ENCODE data around the gene ANAPC2.

Gene ANAPC2

GRCh38 chr9:137213160-137214060, 25.1 kb upstream of the ANAPC2 start:
- DNase-seq = no peak

- DNase-seq = no peak
These were observed 24.2 kb upstream of the ANAPC2 start for GRCh38 chr9:137212520-137212919.

- DNase-seq = no peak
These were observed 23.2 kb upstream of the ANAPC2 start for GRCh38 chr9:137211532-137211931.

GRCh38 chr9:137206602-137207001, 18.2 kb upstream of the ANAPC2 start:
- no peak for DNase-seq

- DNase-seq = peak; percentile 87
These were observed 17.0 kb upstream of the ANAPC2 start, which contains the start of the genes NDOR1 and TMEM203 for GRCh38 chr9:137205126-137206069. Gene NDOR1, plus strand, starts transcription at chr9:137205700. Its CDS starts 78 bp downstream, at chr9:137205778. Gene TMEM203, minus strand, starts transcription at chr9:137205648. Its CDS starts 234 bp downstream, at chr9:137205414.

GRCh38 chr9:137204731-137205125, 16.4 kb upstream of the ANAPC2 start:
- DNase-seq = no peak

GRCh38 chr9:137202966-137203365, 14.6 kb upstream of the ANAPC2 start:
- no peak for DNase-seq

- DNase-seq = no peak
These were observed 13.0 kb upstream of the ANAPC2 start for GRCh38 chr9:137201205-137201868.

- DNase-seq = peak; percentile 98
These were observed 12.2 kb upstream of the ANAPC2 start, which contains the start of gene TPRN for GRCh38 chr9:137200311-137201204. Gene TPRN, minus strand, starts transcription at chr9:137200741. Its CDS starts 30 bp downstream, at chr9:137200711.

GRCh38 chr9:137199411-137200121, 11.2 kb upstream of the ANAPC2 start:
- DNase-seq = no peak

GRCh38 chr9:137198902-137199283, 10.5 kb upstream of the ANAPC2 start:
- DNase-seq = no peak

- no peak for DNase-seq
These were observed 9.9 kb upstream of the ANAPC2 start for GRCh38 chr9:137198051-137198901.

- DNase-seq = no peak
These were observed 7.3 kb upstream of the ANAPC2 start for GRCh38 chr9:137195525-137196220.

- no peak for DNase-seq
These were observed 6.5 kb upstream of the ANAPC2 start for GRCh38 chr9:137194909-137195308.

- no peak for DNase-seq
These were observed 6.0 kb upstream of the ANAPC2 start for GRCh38 chr9:137194388-137194787.

- DNase-seq = no peak
These were observed 5.4 kb upstream of the ANAPC2 start for GRCh38 chr9:137193771-137194170.

GRCh38 chr9:137192859-137193258, 4.5 kb upstream of the ANAPC2 start:
- DNase-seq = no peak

GRCh38 chr9:137192448-137192780, 4.1 kb upstream of the ANAPC2 start:
- no peak for DNase-seq

- no peak for DNase-seq
These were observed 3.5 kb upstream of the ANAPC2 start for GRCh38 chr9:137191691-137192447.

Measured in CD4-positive, alpha-beta T cell treated with Interleukin-4 for 4 hours (primary cell).